Endothelial cell (in vitro differentiated cells): ENCODE measurements around the gene SLC4A8. TPM values are rescaled to one million over a fixed set of nuclear protein-coding genes. Genes with fewer than 3 reads are reported as not detected.

ENCODE experiments used
- DNase-seq: peaks from one replicate; pipeline ENCODE4 v3.0.0; 2021; ENCODE audit warnings: low spot score
- H3K27ac Mint-ChIP-seq: one replicate; pipeline ENCODE4 v1.8.0; 2021; ENCODE audit warnings: mixed read lengths, inconsistent platforms; ENCODE audit not compliant: unreplicated experiment
- H3K27me3 Mint-ChIP-seq: one replicate; pipeline ENCODE4 v1.8.0; 2021; ENCODE audit warnings: mild to moderate bottlenecking, moderate library complexity, mixed read lengths, inconsistent platforms; ENCODE audit not compliant: unreplicated experiment
- H3K36me3 Mint-ChIP-seq: one replicate; pipeline ENCODE4 v1.8.0; 2021; ENCODE audit warnings: mild to moderate bottlenecking, low read depth, mixed read lengths, inconsistent platforms; ENCODE audit not compliant: unreplicated experiment
- H3K4me1 Mint-ChIP-seq: one replicate; pipeline ENCODE4 v1.8.0; 2021; ENCODE audit warnings: mild to moderate bottlenecking, mixed read lengths, inconsistent platforms; ENCODE audit not compliant: unreplicated experiment
- H3K4me3 Mint-ChIP-seq: one replicate; pipeline ENCODE4 v1.8.0; 2021; ENCODE audit warnings: mild to moderate bottlenecking, mixed read lengths, inconsistent platforms; ENCODE audit not compliant: unreplicated experiment
- H3K9me3 Mint-ChIP-seq: one replicate; pipeline ENCODE4 v1.8.0; 2021; ENCODE audit warnings: mixed read lengths, inconsistent platforms; ENCODE audit not compliant: unreplicated experiment
- CTCF ChIP-seq: fragments of 200-600 bp; sonication (generic); IDR thresholded peaks from one replicate; pipeline ENCODE4 v1.5.0; 2021; ENCODE audit warnings: antibody characterized with exemption; ENCODE audit not compliant: unreplicated experiment
- total RNA-seq: library from RNA; stranded (reverse); fragmentation: NEBNext Ultra II Directional; extraction: Animal tissue kit (Norgen Biotek cat#: 25700); gene quantifications from one replicate; pipeline ENCODE4 v1.2.1, GENCODE V29; 2021; ENCODE audit not compliant: unreplicated experiment

Gene SLC4A8
- total RNA-seq, 1 donor from 2014 or later = 16.7 TPM

- H3K27ac Mint-ChIP-seq = no peak overlapping the region
- no peaks in the 10 kb centered on the region for H3K36me3 Mint-ChIP-seq
- no peak for DNase-seq
- no peaks in the 10 kb centered on the region for H3K9me3 Mint-ChIP-seq
- H3K4me3 Mint-ChIP-seq = no peak overlapping the region
- no peaks in the 10 kb centered on the region for H3K27me3 Mint-ChIP-seq
- H3K4me1 Mint-ChIP-seq = peaks cover 16% of the 10 kb centered on the region
- no peak for TF ChIP-seq CTCF
These were observed 109.8 kb downstream of the SLC4A8 start for GRCh38 chr12:51534216-51535074.

GRCh38 chr12:51536159-51536558 is 111.5 kb downstream of the SLC4A8 start:
- no peak overlapping the region for H3K27ac Mint-ChIP-seq
- H3K4me3 Mint-ChIP-seq = no peak overlapping the region
- H3K36me3 Mint-ChIP-seq = no peaks in the 10 kb centered on the region
- peak; percentile 26 for TF ChIP-seq CTCF
- no peak for DNase-seq
- no peaks in the 10 kb centered on the region for H3K9me3 Mint-ChIP-seq
- peaks cover 16% of the 10 kb centered on the region for H3K4me1 Mint-ChIP-seq
- no peaks in the 10 kb centered on the region for H3K27me3 Mint-ChIP-seq

DNA sequence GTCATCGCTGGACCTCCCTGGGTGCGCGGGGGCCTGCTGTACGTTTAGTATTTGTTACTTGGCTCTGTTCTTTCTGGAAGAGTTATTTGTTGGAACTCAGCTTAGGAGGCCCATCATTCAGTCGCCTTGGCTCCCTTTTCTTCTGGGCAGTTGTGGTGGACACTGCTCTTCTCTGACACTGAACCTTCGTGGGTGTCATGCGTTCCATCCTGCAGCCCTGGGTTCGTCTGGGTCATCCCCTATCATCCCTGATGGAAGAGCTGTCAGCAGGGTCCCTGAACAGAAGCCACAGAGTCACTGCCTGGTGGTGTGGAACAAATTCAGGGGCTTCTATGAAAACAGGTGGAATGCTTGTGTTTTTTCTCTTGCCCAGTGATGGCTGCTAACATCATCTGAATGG is 113.5 kb downstream of the SLC4A8 start:
- no peak for TF ChIP-seq CTCF

GRCh38 chr12:51538599-51538998 is 114.0 kb downstream of the SLC4A8 start:
- TF ChIP-seq CTCF = no peak
- Mint-ChIP-seq H3K27me3 (no peaks in the 10 kb centered on the region), H3K27ac (no peak overlapping the region), H3K36me3 (no peaks in the 10 kb centered on the region), H3K4me3 (no peak overlapping the region), H3K9me3 (no peaks in the 10 kb centered on the region), H3K4me1 (peaks cover 11% of the 10 kb centered on the region)
- DNase-seq = no peak

More for the DNA sequence above, 113.5 kb downstream of the SLC4A8 start:
- Mint-ChIP-seq H3K4me3 (no peak overlapping the region), H3K27ac (no peak overlapping the region), H3K27me3 (no peaks in the 10 kb centered on the region), H3K4me1 (peaks cover 11% of the 10 kb centered on the region), H3K9me3 (no peaks in the 10 kb centered on the region), H3K36me3 (no peaks in the 10 kb centered on the region)
- DNase-seq = no peak

GRCh38 chr12:51540996-51541395 is 116.4 kb downstream of the SLC4A8 start:
- TF ChIP-seq CTCF = no peak
- no peaks in the 10 kb centered on the region for H3K4me1 Mint-ChIP-seq
- no peaks in the 10 kb centered on the region for H3K9me3 Mint-ChIP-seq
- no peaks in the 10 kb centered on the region for H3K27me3 Mint-ChIP-seq
- no peak overlapping the region for H3K27ac Mint-ChIP-seq
- no peak for DNase-seq
- no peaks in the 10 kb centered on the region for H3K36me3 Mint-ChIP-seq
- no peak overlapping the region for H3K4me3 Mint-ChIP-seq
